A549 (cell line): ENCODE measurements around the gene CEP128. TPM values are rescaled to one million over a fixed set of nuclear protein-coding genes. Genes with fewer than 3 reads are reported as not detected.

Source experiments
- ATAC-seq, 2 experiments: fragments of 200-7000 bp in 1 of 2; fragments of >200 bp in 1 of 2; cut with Nextera tagmentation in 1 of 2; cut with Tn5 transposase in 1 of 2; 3 replicates each; pipeline versions ENCODE4 v1.8.0 to v1.9.1; 2018 to 2020; ENCODE audit warnings: mild to moderate bottlenecking in 1 of 2, moderate library complexity in 1 of 2
- CTCF ChIA-PET: fragments of 300-600 bp; sonication (Branson Sonifier 250); formaldehyde crosslinking; extraction: SDS; loops from one replicate; lab custom pipeline; 2021; ENCODE audit warnings: antibody characterized with exemption, inconsistent platforms; lab: Yijun Ruan, JAX
- POLR2A ChIA-PET: fragments of 350-600 bp; formaldehyde crosslinking; extraction: SDS; loops from one replicate; lab custom pipeline; 2021; ENCODE audit warnings: antibody characterized with exemption, inconsistent platforms; lab: Yijun Ruan, JAX
- DNase-seq, 2 experiments: peaks; one replicate each; pipeline versions ENCODE4 v3.0.0 to v3.0.0-alpha.2; 2011 to 2016; ENCODE audit warnings: low read depth in 1 of 2, low spot score in 1 of 2
- FAIRE-seq: peaks from 2 replicates; lab custom pipeline; 2011; peaks lifted over from hg19 to GRCh38; lab: Jason Lieb, UNC
- H3K27ac ChIP-seq, 2 experiments: fragments of >200 bp; sonication (Bioruptor Twin); formaldehyde crosslinking; 3 replicates each; pipeline ENCODE4 v1.5.1; 2016 to 2017
- H3K4me1 ChIP-seq: fragments of >200 bp; sonication (Bioruptor Twin); formaldehyde crosslinking; 3 replicates; pipeline ENCODE4 v1.6.1; 2016
- H3K4me2 ChIP-seq: fragments of >200 bp; sonication (Bioruptor Twin); formaldehyde crosslinking; 3 replicates; pipeline ENCODE4 v1.6.1; 2016
- H3K4me3 ChIP-seq: fragments of >200 bp; sonication (Bioruptor Twin); formaldehyde crosslinking; 3 replicates; pipeline ENCODE4 v1.5.1; 2016
- H3K9me3 ChIP-seq: fragments of >200 bp; sonication (Bioruptor Twin); formaldehyde crosslinking; 3 replicates; pipeline ENCODE4 v1.6.1; 2016
- CHD4 ChIP-seq: fragments of 200-600 bp; sonication (generic); IDR thresholded peaks from 2 replicates; pipeline ENCODE4 v1.6.1; 2016; ENCODE audit warnings: antibody characterized with exemption, mild to moderate bottlenecking, borderline replicate concordance
- EHF ChIP-seq: fragments of 250-450 bp; sonication (Bioruptor Pico); IDR thresholded peaks from 2 replicates; pipeline ENCODE4 v1.5.0; 2020; ENCODE audit warnings: mild to moderate bottlenecking
- FOSB ChIP-seq: fragments of 250-450 bp; sonication (Bioruptor Pico); IDR thresholded peaks from 2 replicates; pipeline ENCODE4 v1.5.0; 2020; ENCODE audit warnings: mild to moderate bottlenecking, moderate library complexity
- FOSL2 ChIP-seq, 2 experiments: fragments of 450-650 bp in 1 of 2; fragments of >200 bp in 1 of 2; sonication (Bioruptor Twin) in 1 of 2; formaldehyde crosslinking; IDR thresholded peaks; 2 replicates each; pipeline versions ENCODE4 v1.5.0 to v1.6.1; 2016 to 2020; ENCODE audit warnings: mild to moderate bottlenecking in 1 of 2, moderate library complexity in 1 of 2
- GATA3 ChIP-seq: IDR thresholded peaks from 2 replicates; pipeline ENCODE4 v1.6.1; 2012; ENCODE audit warnings: borderline replicate concordance
- JUN ChIP-seq, 2 experiments: fragments of >200 bp; sonication (Bioruptor Twin); formaldehyde crosslinking; IDR thresholded peaks; 2 replicates in 1 of 2; 3 replicates in 1 of 2; pipeline ENCODE4 v1.6.1; 2016 to 2017
- NFE2L2 ChIP-seq: fragments of 150-350 bp; conservative IDR thresholded peaks from 2 replicates; pipeline ENCODE4 v1.6.1; 2014; ENCODE audit warnings: low read length
- POLR2A ChIP-seq: IDR thresholded peaks from 2 replicates; pipeline ENCODE4 v1.6.1; 2012; ENCODE audit warnings: mild to moderate bottlenecking, low read length
- RFX5 ChIP-seq: fragments of 450-650 bp; IDR thresholded peaks from 2 replicates; pipeline ENCODE4 v1.7.1; 2014; ENCODE audit warnings: antibody characterized with exemption, mild to moderate bottlenecking, moderate library complexity
- SREBF2 ChIP-seq: fragments of 450-650 bp; IDR thresholded peaks from 2 replicates; pipeline ENCODE4 v1.6.1; 2014; ENCODE audit warnings: mild to moderate bottlenecking, moderate library complexity
- TFCP2L1 ChIP-seq: fragments of 250-450 bp; sonication (Bioruptor Pico); IDR thresholded peaks from 2 replicates; pipeline ENCODE4 v1.5.0; 2021; ENCODE audit warnings: mild to moderate bottlenecking
- ZNF302 ChIP-seq: fragments of 250-450 bp; sonication (Bioruptor Pico); IDR thresholded peaks from 2 replicates; pipeline ENCODE4 v1.9.0; 2021; ENCODE audit warnings: inconsistent platforms, mild to moderate bottlenecking, moderate library complexity
- WGBS: methylation state at CpG from one replicate; pipeline ENCODE4 v1.1.6; 2017; ENCODE audit errors: missing lambda C conversion rate; 5-methylcytosine and 5-hydroxymethylcytosine counted together
- polyA plus RNA-seq, 4 experiments: library from polyadenylated mRNA; depleted of rRNA in 3 of 4; stranded (reverse); fragments of >200 nt; fragmentation: RNase III in 1 of 4; extraction: RNeasy Plus Mini Kit Qiagen cat#74134 plus additional on column Dnase treatment in 1 of 4; gene quantifications; 2 replicates in 3 of 4; 3 replicates in 1 of 4; pipeline ENCODE4 v1.2.3, GENCODE V29; 2011 to 2017
- TF ChIP-seq, protein P1 (sequence below): fragments of 200-600 bp; sonication (generic); IDR thresholded peaks from 2 replicates; pipeline ENCODE4 v1.6.1; 2016; ENCODE audit warnings: antibody characterized with exemption, mild to moderate bottlenecking, moderate library complexity
- TF ChIP-seq, protein P2 (sequence below): fragments of 250-450 bp; sonication (Bioruptor Pico); IDR thresholded peaks from 2 replicates; pipeline ENCODE4 v1.5.0; 2021; ENCODE audit warnings: mild to moderate bottlenecking, moderate library complexity, borderline replicate concordance
- TF ChIP-seq, protein P3 (sequence below): fragments of >200 bp; sonication (Bioruptor Twin); formaldehyde crosslinking; IDR thresholded peaks from 3 replicates; pipeline ENCODE4 v1.5.1; 2016
- TF ChIP-seq, protein P4 (sequence below): fragments of 250-450 bp; sonication (Bioruptor Pico); IDR thresholded peaks from 2 replicates; pipeline ENCODE4 v1.5.0; 2020; ENCODE audit warnings: low read depth, mild to moderate bottlenecking, moderate library complexity
- TF ChIP-seq, protein P5 (sequence below): IDR thresholded peaks from 2 replicates; pipeline ENCODE4 v1.6.1; 2012; ENCODE audit warnings: low read depth, borderline replicate concordance

CEP128 gene
- polyA plus RNA-seq, 2 of the 4 experiments (the other 2 are of a cell fraction), result 5.8 to 7.0 TPM

DNA sequence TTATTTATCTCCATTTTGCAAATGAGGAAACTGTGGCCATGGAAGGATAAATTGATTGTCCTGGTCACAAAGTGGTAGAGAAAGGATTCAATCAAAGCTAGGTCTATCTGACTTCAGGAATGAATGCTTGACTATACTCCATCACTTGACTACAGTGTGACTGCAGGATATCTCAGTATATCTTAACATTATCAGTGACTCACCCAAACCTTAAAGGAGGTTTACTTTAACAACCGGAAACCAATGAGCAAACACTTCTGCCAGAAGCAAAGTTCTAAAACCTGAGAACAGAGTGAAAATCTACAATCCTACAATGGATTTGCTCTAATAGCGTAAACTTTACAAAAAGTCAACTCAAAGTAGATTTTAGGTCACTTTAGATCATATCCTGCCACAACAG, 277.0 kb downstream of the CEP128 start:
- H3K4me1 ChIP-seq, result peaks cover 15% of the 10 kb centered on the region
- ATAC-seq (peak in 1 of 2 experiments; percentile 76; a peak in 2 of 6 replicates), FAIRE-seq (no peak), DNase-seq (peak in 1 of 2 experiments; percentile 26)
- POLR2A ChIA-PET, result no interaction called here
- peak overlapping the region in 1 of 2 experiments; percentile 33; a peak in 4 of 6 replicates for H3K27ac ChIP-seq
- H3K9me3 ChIP-seq, result no peaks in the 10 kb centered on the region
- TF ChIP-seq, protein P1, sequence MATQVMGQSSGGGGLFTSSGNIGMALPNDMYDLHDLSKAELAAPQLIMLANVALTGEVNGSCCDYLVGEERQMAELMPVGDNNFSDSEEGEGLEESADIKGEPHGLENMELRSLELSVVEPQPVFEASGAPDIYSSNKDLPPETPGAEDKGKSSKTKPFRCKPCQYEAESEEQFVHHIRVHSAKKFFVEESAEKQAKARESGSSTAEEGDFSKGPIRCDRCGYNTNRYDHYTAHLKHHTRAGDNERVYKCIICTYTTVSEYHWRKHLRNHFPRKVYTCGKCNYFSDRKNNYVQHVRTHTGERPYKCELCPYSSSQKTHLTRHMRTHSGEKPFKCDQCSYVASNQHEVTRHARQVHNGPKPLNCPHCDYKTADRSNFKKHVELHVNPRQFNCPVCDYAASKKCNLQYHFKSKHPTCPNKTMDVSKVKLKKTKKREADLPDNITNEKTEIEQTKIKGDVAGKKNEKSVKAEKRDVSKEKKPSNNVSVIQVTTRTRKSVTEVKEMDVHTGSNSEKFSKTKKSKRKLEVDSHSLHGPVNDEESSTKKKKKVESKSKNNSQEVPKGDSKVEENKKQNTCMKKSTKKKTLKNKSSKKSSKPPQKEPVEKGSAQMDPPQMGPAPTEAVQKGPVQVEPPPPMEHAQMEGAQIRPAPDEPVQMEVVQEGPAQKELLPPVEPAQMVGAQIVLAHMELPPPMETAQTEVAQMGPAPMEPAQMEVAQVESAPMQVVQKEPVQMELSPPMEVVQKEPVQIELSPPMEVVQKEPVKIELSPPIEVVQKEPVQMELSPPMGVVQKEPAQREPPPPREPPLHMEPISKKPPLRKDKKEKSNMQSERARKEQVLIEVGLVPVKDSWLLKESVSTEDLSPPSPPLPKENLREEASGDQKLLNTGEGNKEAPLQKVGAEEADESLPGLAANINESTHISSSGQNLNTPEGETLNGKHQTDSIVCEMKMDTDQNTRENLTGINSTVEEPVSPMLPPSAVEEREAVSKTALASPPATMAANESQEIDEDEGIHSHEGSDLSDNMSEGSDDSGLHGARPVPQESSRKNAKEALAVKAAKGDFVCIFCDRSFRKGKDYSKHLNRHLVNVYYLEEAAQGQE, result no peak
- no peak for TF ChIP-seq FOSB (CRISPR knock-in tag)
- TF ChIP-seq, protein P2, sequence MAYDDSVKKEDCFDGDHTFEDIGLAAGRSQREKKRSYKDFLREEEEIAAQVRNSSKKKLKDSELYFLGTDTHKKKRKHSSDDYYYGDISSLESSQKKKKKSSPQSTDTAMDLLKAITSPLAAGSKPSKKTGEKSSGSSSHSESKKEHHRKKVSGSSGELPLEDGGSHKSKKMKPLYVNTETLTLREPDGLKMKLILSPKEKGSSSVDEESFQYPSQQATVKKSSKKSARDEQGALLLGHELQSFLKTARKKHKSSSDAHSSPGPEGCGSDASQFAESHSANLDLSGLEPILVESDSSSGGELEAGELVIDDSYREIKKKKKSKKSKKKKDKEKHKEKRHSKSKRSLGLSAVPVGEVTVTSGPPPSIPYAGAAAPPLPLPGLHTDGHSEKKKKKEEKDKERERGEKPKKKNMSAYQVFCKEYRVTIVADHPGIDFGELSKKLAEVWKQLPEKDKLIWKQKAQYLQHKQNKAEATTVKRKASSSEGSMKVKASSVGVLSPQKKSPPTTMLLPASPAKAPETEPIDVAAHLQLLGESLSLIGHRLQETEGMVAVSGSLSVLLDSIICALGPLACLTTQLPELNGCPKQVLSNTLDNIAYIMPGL (CRISPR knock-in tag), result no peak
- no peak for TF ChIP-seq NFE2L2
- TF ChIP-seq, protein P3, sequence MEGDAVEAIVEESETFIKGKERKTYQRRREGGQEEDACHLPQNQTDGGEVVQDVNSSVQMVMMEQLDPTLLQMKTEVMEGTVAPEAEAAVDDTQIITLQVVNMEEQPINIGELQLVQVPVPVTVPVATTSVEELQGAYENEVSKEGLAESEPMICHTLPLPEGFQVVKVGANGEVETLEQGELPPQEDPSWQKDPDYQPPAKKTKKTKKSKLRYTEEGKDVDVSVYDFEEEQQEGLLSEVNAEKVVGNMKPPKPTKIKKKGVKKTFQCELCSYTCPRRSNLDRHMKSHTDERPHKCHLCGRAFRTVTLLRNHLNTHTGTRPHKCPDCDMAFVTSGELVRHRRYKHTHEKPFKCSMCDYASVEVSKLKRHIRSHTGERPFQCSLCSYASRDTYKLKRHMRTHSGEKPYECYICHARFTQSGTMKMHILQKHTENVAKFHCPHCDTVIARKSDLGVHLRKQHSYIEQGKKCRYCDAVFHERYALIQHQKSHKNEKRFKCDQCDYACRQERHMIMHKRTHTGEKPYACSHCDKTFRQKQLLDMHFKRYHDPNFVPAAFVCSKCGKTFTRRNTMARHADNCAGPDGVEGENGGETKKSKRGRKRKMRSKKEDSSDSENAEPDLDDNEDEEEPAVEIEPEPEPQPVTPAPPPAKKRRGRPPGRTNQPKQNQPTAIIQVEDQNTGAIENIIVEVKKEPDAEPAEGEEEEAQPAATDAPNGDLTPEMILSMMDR, result no peak
- TF ChIP-seq FOSL2 (IDR thresholded peaks at IDR 0.05), result no peak
- peak; percentile 39 for TF ChIP-seq FOSL2 (CRISPR knock-in tag; IDR thresholded peaks at IDR 0.05)
- no peak for TF ChIP-seq ZNF302 (CRISPR knock-in tag)
- TF ChIP-seq TFCP2L1 (CRISPR knock-in tag), result no peak
- no peak for TF ChIP-seq SREBF2
- no peak for TF ChIP-seq RFX5
- no peak for TF ChIP-seq CHD4
- peak; percentile 43; the same call in 1 of the 2 replicates for TF ChIP-seq GATA3
- TF ChIP-seq, protein P4, sequence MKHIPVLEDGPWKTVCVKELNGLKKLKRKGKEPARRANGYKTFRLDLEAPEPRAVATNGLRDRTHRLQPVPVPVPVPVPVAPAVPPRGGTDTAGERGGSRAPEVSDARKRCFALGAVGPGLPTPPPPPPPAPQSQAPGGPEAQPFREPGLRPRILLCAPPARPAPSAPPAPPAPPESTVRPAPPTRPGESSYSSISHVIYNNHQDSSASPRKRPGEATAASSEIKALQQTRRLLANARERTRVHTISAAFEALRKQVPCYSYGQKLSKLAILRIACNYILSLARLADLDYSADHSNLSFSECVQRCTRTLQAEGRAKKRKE (CRISPR knock-in tag), result no peak
- CTCF ChIA-PET, result interaction anchor here (0.7 to 0.8 kb wide), 2 partner anchors 102 to 154 kb away, joined by 3 read pairs; no protein-coding TSS in a partner anchor
- 45% methylated on average over 2 of the region's 2 CpGs for WGBS
- H3K4me2 ChIP-seq, result peak overlapping the region; percentile 21
- no peak overlapping the region for H3K4me3 ChIP-seq

DNA sequence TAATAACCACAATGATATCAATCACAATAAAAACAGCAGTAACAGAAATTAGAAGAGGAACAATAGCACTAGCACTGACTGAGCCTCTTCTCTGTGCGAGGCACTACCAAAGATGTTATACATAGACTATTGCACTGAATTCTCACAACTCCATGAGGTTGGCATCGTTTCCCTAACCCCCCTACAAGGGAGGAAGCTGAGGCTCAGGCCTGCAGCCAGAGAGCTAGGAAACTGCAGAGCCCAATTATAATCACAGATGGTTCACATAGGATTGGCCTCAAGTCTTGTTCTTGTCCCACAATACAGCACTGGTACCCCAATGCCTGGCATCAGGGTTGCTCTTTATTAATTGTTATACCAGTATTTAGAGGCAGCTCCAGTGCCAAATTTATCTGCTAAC, 278.0 kb downstream of the CEP128 start:
- H3K4me1 ChIP-seq, result peaks cover 15% of the 10 kb centered on the region
- H3K27ac ChIP-seq, result peak overlapping the region in 1 of 2 experiments; percentile 33; a peak in 1 of 6 replicates
- FAIRE-seq (no peak), ATAC-seq (no peak), DNase-seq (no peak)
- 72% methylated on average over 2 of the region's 2 CpGs for WGBS
- CTCF ChIA-PET, result no interaction called here
- no peak overlapping the region for H3K4me3 ChIP-seq
- POLR2A ChIA-PET, result no interaction called here
- TF ChIP-seq, protein P3, result no peak
- TF ChIP-seq POLR2A (no peak), EHF (CRISPR knock-in tag) (no peak), CHD4 (no peak), JUN (IDR thresholded peaks at IDR 0.05) (no peak)
- TF ChIP-seq, protein P1, result no peak
- TF ChIP-seq, protein P5, sequence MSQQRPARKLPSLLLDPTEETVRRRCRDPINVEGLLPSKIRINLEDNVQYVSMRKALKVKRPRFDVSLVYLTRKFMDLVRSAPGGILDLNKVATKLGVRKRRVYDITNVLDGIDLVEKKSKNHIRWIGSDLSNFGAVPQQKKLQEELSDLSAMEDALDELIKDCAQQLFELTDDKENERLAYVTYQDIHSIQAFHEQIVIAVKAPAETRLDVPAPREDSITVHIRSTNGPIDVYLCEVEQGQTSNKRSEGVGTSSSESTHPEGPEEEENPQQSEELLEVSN, result no peak
- TF ChIP-seq, all 56 proteins: peak for 0
- no peaks in the 10 kb centered on the region for H3K9me3 ChIP-seq
- H3K4me2 ChIP-seq, result no peak overlapping the region
